Liver (tissue), 9 donors: ENCODE measurements around the gene ERI3. TPM values are rescaled to one million over a fixed set of nuclear protein-coding genes. Genes with fewer than 3 reads are reported as not detected.

Experiments used
- DNase-seq: peaks from one replicate; pipeline ENCODE4 v3.0.0-alpha.2; 2017; ENCODE audit warnings: low spot score
- H3K27ac ChIP-seq, 2 donors: one replicate each; pipeline ENCODE4 v1.7.0; 2013; ENCODE audit warnings: inconsistent platforms in 2 of 2, low read length in 2 of 2, control low read depth in 1 of 2, low read depth in 1 of 2, mild to moderate bottlenecking in 1 of 2
- H3K27me3 ChIP-seq, 4 donors: one replicate each; pipeline versions ENCODE4 v1.6.1 to v1.7.0; 2013; ENCODE audit warnings: low read length in 3 of 4, inconsistent platforms in 1 of 4, mild to moderate bottlenecking in 1 of 4, moderate library complexity in 1 of 4; ENCODE audit not compliant: control insufficient read depth in 4 of 4, insufficient read depth in 4 of 4
- H3K36me3 ChIP-seq, 4 donors: one replicate each; pipeline versions ENCODE4 v1.6.1 to v1.7.0; 2013; ENCODE audit warnings: low read length in 3 of 4, mild to moderate bottlenecking in 3 of 4, low read depth in 1 of 4, moderate library complexity in 1 of 4; ENCODE audit not compliant: control insufficient read depth in 4 of 4, insufficient read depth in 3 of 4
- H3K4me1 ChIP-seq, 4 donors: one replicate each; pipeline versions ENCODE4 v1.6.1 to v1.7.0; 2013; ENCODE audit warnings: low read length in 3 of 4, mild to moderate bottlenecking in 3 of 4, moderate library complexity in 1 of 4; ENCODE audit not compliant: control insufficient read depth in 4 of 4, insufficient read depth in 4 of 4
- H3K4me3 ChIP-seq, 3 donors: one replicate each; pipeline versions ENCODE4 v1.6.1 to v1.7.0; 2013; ENCODE audit warnings: low read length in 3 of 3, control low read depth in 1 of 3, low read depth in 1 of 3, mild to moderate bottlenecking in 1 of 3
- H3K9ac ChIP-seq, 2 donors: one replicate each; pipeline ENCODE4 v1.7.0; 2013; ENCODE audit warnings: low read length in 2 of 2, mild to moderate bottlenecking in 2 of 2, moderate library complexity in 2 of 2, control low read depth in 1 of 2, low read depth in 1 of 2
- H3K9me3 ChIP-seq, 4 donors: one replicate each; pipeline versions ENCODE4 v1.6.1 to v1.7.0; 2013; ENCODE audit warnings: low read length in 3 of 4; ENCODE audit not compliant: control insufficient read depth in 4 of 4
- EGR1 ChIP-seq, 2 donors: IDR thresholded peaks; 2 replicates each; pipeline ENCODE4 v1.6.1; 2016 to 2018; ENCODE audit warnings: antibody characterized with exemption in 2 of 2, low read depth in 2 of 2
- FOXA1 ChIP-seq: IDR thresholded peaks from 2 replicates; pipeline ENCODE4 v1.6.1; 2016; ENCODE audit warnings: antibody characterized with exemption
- FOXA2 ChIP-seq: IDR thresholded peaks from 2 replicates; pipeline ENCODE4 v1.6.1; 2016; ENCODE audit warnings: antibody characterized with exemption
- GABPA ChIP-seq, 2 donors: IDR thresholded peaks in 1 of 2; conservative IDR thresholded peaks in 1 of 2; 2 replicates each; pipeline ENCODE4 v1.6.1; 2016; ENCODE audit warnings: antibody characterized with exemption in 2 of 2, mild to moderate bottlenecking in 1 of 2, moderate library complexity in 1 of 2
- HNF4A ChIP-seq, 2 donors: conservative IDR thresholded peaks; 2 replicates each; pipeline ENCODE4 v1.6.1; 2016; ENCODE audit warnings: antibody characterized with exemption in 2 of 2, mild to moderate bottlenecking in 2 of 2
- HNF4G ChIP-seq: IDR thresholded peaks from 2 replicates; pipeline ENCODE4 v1.6.1; 2016; ENCODE audit warnings: antibody characterized with exemption
- JUND ChIP-seq, 2 donors: IDR thresholded peaks; 2 replicates each; pipeline ENCODE4 v1.6.1; 2016; ENCODE audit warnings: antibody characterized with exemption in 2 of 2
- NR2F2 ChIP-seq: IDR thresholded peaks from 2 replicates; pipeline ENCODE4 v1.6.1; 2016; ENCODE audit warnings: antibody characterized with exemption
- RAD21 ChIP-seq, 2 donors: IDR thresholded peaks; 2 replicates each; pipeline ENCODE4 v1.6.1; 2016; ENCODE audit warnings: antibody characterized with exemption in 2 of 2, mild to moderate bottlenecking in 2 of 2
- RXRA ChIP-seq, 2 donors: IDR thresholded peaks; 2 replicates each; pipeline ENCODE4 v1.6.1; 2017 to 2018; ENCODE audit warnings: antibody characterized with exemption in 2 of 2, mild to moderate bottlenecking in 1 of 2
- SP1 ChIP-seq: IDR thresholded peaks from 2 replicates; pipeline ENCODE4 v1.6.1; 2018; ENCODE audit warnings: antibody characterized with exemption, mild to moderate bottlenecking
- TAF1 ChIP-seq: conservative IDR thresholded peaks from 2 replicates; pipeline ENCODE4 v1.6.1; 2016; ENCODE audit warnings: antibody characterized with exemption, mild to moderate bottlenecking
- YY1 ChIP-seq: IDR thresholded peaks from 2 replicates; pipeline ENCODE4 v1.6.1; 2016; ENCODE audit warnings: antibody characterized with exemption, mild to moderate bottlenecking
- polyA plus RNA-seq, 2 donors: library from polyadenylated mRNA; stranded (reverse) in 1 of 2; unstranded in 1 of 2; fragments of 200-250 nt in 1 of 2; fragments of >200 nt in 1 of 2; fragmentation: Nextera tagmentation in 1 of 2; extraction: Ambion mirVana in 1 of 2; gene quantifications; one replicate each; pipeline versions ENCODE4 v1.2.1 to v1.2.3, GENCODE V29; 2013 to 2015
- total RNA-seq, 2 donors: library from RNA; depleted of rRNA; stranded (reverse); fragments of >200 nt; gene quantifications; one replicate each; pipeline ENCODE4 v1.2.3, GENCODE V29; 2014
- TF ChIP-seq, protein P1 (sequence below): IDR thresholded peaks from 2 replicates; pipeline ENCODE4 v1.6.1; 2016; ENCODE audit warnings: antibody characterized with exemption
- TF ChIP-seq, protein P2 (sequence below): IDR thresholded peaks from 2 replicates; pipeline ENCODE4 v1.6.1; 2016; ENCODE audit warnings: antibody characterized with exemption, mild to moderate bottlenecking
- TF ChIP-seq, protein P3 (sequence below): IDR thresholded peaks from 2 replicates; pipeline ENCODE4 v1.6.1; 2016; ENCODE audit warnings: antibody characterized with exemption
- TF ChIP-seq, protein P4 (sequence below): fragments of 150-350 bp; IDR thresholded peaks from 2 replicates; pipeline ENCODE4 v1.5.1; 2017; ENCODE audit warnings: improper control_type of control experiment, low read depth, low read length; ENCODE audit not compliant: missing input control
- TF ChIP-seq, protein P5 (sequence below): IDR thresholded peaks from 2 replicates; pipeline ENCODE4 v1.6.1; 2016; ENCODE audit warnings: antibody characterized with exemption
- donor health status: healthy.
- donor health status: healthy.
- donor health status: healthy.
- donor health status: healthy.
- donor health status: healthy.

The ERI3 gene
- total and polyA plus RNA-seq, 4 donors = 15.7 to 23.8 (median 21.3) TPM

DNA sequence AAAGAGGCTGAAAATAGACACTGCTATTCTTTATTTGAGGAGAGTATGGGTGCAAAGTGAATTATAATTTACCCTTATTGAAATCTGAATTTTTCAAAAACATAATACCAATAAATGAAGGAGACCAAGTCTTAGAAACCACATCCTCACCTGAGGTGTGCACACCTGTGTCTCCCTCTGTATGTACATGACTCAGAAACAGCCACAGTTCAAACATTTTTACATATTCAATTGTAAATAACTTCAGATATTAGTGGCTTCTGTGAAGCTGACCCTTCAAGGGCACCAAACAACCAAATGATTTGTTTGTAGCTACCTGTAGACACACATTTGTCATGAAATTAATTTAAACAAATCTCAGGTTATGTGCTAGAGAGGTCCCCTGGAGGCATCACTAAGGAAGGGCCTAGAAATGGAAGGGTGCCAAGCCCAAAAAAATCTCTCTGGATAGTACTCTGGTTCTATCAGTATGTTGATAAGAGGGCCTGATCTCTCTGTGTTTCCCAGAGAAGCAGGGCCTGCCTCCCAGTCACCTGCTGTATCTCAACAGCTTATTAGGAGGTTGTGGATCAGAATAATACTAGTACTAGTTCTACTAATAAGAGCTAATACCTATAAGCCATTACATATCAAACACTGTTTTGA is 28.1 kb downstream of the ERI3 start:
- Histone ChIP-seq H3K4me3 (no peak overlapping the region), H3K36me3 (peaks cover 0 to 1% (median 0%) of the 10 kb centered on the region in 4 donors), H3K27ac (no peak overlapping the region), H3K9me3 (no peaks in the 10 kb centered on the region), H3K9ac (no peak overlapping the region), H3K4me1 (peaks cover 0 to 12% (median 6%) of the 10 kb centered on the region in 4 donors), H3K27me3 (no peaks in the 10 kb centered on the region)
- no peak for DNase-seq
- no peak for TF ChIP-seq TAF1
- no peak for TF ChIP-seq RAD21 (IDR thresholded peaks at IDR 0.05)
- no peak for TF ChIP-seq YY1
- TF ChIP-seq, protein P1, sequence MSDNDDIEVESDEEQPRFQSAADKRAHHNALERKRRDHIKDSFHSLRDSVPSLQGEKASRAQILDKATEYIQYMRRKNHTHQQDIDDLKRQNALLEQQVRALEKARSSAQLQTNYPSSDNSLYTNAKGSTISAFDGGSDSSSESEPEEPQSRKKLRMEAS = no peak
- TF ChIP-seq JUND (IDR thresholded peaks at IDR 0.05) = no peak
- TF ChIP-seq, protein P2, sequence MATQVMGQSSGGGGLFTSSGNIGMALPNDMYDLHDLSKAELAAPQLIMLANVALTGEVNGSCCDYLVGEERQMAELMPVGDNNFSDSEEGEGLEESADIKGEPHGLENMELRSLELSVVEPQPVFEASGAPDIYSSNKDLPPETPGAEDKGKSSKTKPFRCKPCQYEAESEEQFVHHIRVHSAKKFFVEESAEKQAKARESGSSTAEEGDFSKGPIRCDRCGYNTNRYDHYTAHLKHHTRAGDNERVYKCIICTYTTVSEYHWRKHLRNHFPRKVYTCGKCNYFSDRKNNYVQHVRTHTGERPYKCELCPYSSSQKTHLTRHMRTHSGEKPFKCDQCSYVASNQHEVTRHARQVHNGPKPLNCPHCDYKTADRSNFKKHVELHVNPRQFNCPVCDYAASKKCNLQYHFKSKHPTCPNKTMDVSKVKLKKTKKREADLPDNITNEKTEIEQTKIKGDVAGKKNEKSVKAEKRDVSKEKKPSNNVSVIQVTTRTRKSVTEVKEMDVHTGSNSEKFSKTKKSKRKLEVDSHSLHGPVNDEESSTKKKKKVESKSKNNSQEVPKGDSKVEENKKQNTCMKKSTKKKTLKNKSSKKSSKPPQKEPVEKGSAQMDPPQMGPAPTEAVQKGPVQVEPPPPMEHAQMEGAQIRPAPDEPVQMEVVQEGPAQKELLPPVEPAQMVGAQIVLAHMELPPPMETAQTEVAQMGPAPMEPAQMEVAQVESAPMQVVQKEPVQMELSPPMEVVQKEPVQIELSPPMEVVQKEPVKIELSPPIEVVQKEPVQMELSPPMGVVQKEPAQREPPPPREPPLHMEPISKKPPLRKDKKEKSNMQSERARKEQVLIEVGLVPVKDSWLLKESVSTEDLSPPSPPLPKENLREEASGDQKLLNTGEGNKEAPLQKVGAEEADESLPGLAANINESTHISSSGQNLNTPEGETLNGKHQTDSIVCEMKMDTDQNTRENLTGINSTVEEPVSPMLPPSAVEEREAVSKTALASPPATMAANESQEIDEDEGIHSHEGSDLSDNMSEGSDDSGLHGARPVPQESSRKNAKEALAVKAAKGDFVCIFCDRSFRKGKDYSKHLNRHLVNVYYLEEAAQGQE = no peak
- no peak for TF ChIP-seq SP1
- no peak for TF ChIP-seq FOXA1
- TF ChIP-seq, protein P3, sequence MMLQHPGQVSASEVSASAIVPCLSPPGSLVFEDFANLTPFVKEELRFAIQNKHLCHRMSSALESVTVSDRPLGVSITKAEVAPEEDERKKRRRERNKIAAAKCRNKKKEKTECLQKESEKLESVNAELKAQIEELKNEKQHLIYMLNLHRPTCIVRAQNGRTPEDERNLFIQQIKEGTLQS = no peak
- TF ChIP-seq, protein P4, sequence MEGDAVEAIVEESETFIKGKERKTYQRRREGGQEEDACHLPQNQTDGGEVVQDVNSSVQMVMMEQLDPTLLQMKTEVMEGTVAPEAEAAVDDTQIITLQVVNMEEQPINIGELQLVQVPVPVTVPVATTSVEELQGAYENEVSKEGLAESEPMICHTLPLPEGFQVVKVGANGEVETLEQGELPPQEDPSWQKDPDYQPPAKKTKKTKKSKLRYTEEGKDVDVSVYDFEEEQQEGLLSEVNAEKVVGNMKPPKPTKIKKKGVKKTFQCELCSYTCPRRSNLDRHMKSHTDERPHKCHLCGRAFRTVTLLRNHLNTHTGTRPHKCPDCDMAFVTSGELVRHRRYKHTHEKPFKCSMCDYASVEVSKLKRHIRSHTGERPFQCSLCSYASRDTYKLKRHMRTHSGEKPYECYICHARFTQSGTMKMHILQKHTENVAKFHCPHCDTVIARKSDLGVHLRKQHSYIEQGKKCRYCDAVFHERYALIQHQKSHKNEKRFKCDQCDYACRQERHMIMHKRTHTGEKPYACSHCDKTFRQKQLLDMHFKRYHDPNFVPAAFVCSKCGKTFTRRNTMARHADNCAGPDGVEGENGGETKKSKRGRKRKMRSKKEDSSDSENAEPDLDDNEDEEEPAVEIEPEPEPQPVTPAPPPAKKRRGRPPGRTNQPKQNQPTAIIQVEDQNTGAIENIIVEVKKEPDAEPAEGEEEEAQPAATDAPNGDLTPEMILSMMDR = no peak
- no peak for TF ChIP-seq FOXA2
- TF ChIP-seq, protein P5, sequence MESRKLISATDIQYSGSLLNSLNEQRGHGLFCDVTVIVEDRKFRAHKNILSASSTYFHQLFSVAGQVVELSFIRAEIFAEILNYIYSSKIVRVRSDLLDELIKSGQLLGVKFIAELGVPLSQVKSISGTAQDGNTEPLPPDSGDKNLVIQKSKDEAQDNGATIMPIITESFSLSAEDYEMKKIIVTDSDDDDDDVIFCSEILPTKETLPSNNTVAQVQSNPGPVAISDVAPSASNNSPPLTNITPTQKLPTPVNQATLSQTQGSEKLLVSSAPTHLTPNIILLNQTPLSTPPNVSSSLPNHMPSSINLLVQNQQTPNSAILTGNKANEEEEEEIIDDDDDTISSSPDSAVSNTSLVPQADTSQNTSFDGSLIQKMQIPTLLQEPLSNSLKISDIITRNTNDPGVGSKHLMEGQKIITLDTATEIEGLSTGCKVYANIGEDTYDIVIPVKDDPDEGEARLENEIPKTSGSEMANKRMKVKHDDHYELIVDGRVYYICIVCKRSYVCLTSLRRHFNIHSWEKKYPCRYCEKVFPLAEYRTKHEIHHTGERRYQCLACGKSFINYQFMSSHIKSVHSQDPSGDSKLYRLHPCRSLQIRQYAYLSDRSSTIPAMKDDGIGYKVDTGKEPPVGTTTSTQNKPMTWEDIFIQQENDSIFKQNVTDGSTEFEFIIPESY = no peak
- no peak for TF ChIP-seq GABPA (IDR thresholded peaks at IDR 0.05 in 1 of 2, conservative IDR thresholded peaks at IDR 0.05 in 1 of 2)
- no peak for TF ChIP-seq HNF4G
- no peak for TF ChIP-seq EGR1 (IDR thresholded peaks at IDR 0.05; ENCODE audit: low read depth in 2 of 2)
- no peak for TF ChIP-seq RXRA (IDR thresholded peaks at IDR 0.05)
- no peak for TF ChIP-seq HNF4A (conservative IDR thresholded peaks at IDR 0.05)
- no peak for TF ChIP-seq NR2F2
